Keratinocyte (primary cell): ENCODE data around the gene PTPN5. TPM values are rescaled to one million over a fixed set of nuclear protein-coding genes. Genes with fewer than 3 reads are reported as not detected.

Experiments
- DNase-seq: peaks from one replicate; pipeline ENCODE4 v3.0.0-alpha.2; 2011; ENCODE audit warnings: low read depth, missing footprints, low spot score
- FAIRE-seq: peaks from 2 replicates; lab custom pipeline; 2011; peaks lifted over from hg19 to GRCh38; lab: Jason Lieb, UNC
- H2AFZ ChIP-seq: 2 replicates; pipeline ENCODE4 v1.6.0; 2012; ENCODE audit warnings: low read length, control low read depth, inconsistent platforms; ENCODE audit not compliant: control insufficient read depth
- H3K27ac ChIP-seq: 2 replicates; pipeline ENCODE4 v1.5.1; 2011; ENCODE audit warnings: low read length; ENCODE audit not compliant: control insufficient read depth, insufficient read depth
- H3K27me3 ChIP-seq: 3 replicates; pipeline ENCODE4 v1.6.0; 2011; ENCODE audit warnings: low read length; ENCODE audit not compliant: control insufficient read depth, insufficient read depth; ENCODE audit errors: extremely low read depth
- H3K36me3 ChIP-seq, 2 experiments: 2 replicates in 1 of 2; 3 replicates in 1 of 2; pipeline ENCODE4 v1.5.1; 2011; ENCODE audit warnings: low read length in 2 of 2, mild to moderate bottlenecking in 1 of 2; ENCODE audit not compliant: control insufficient read depth in 2 of 2, insufficient read depth in 2 of 2; ENCODE audit errors: extremely low read depth in 1 of 2
- H3K4me1 ChIP-seq: 3 replicates; pipeline ENCODE4 v1.5.1; 2011; ENCODE audit warnings: low read length; ENCODE audit not compliant: control insufficient read depth, insufficient read depth; ENCODE audit errors: extremely low read depth
- H3K4me2 ChIP-seq: 3 replicates; pipeline ENCODE4 v1.6.0; 2011; ENCODE audit warnings: low read depth, low read length; ENCODE audit not compliant: control insufficient read depth, insufficient read depth; ENCODE audit errors: extremely low read depth
- H3K4me3 ChIP-seq, 3 experiments: fragments of 200-600 bp in 1 of 3; sonication (generic) in 1 of 3; 2 replicates in 2 of 3; 3 replicates in 1 of 3; pipeline ENCODE4 v1.5.1; 2011 to 2016; ENCODE audit warnings: low read length in 3 of 3, mild to moderate bottlenecking in 3 of 3, control low read depth in 2 of 3, inconsistent platforms in 1 of 3, low read depth in 1 of 3, mixed read lengths in 1 of 3, mixed run types in 1 of 3, moderate library complexity in 1 of 3; ENCODE audit not compliant: control insufficient read depth in 2 of 3, insufficient read depth in 2 of 3; ENCODE audit errors: extremely low read depth in 1 of 3
- H3K79me2 ChIP-seq: 2 replicates; pipeline ENCODE4 v1.6.0; 2012; ENCODE audit warnings: low read length; ENCODE audit not compliant: control insufficient read depth, insufficient read depth
- H3K9ac ChIP-seq: 3 replicates; pipeline ENCODE4 v1.6.0; 2011; ENCODE audit warnings: low read length; ENCODE audit not compliant: control insufficient read depth, insufficient read depth; ENCODE audit errors: extremely low read depth
- H3K9me1 ChIP-seq: 3 replicates; pipeline ENCODE4 v1.6.0; 2011; ENCODE audit warnings: low read length; ENCODE audit not compliant: control insufficient read depth, insufficient read depth; ENCODE audit errors: extremely low read depth
- H3K9me3 ChIP-seq: 2 replicates; pipeline ENCODE4 v1.5.1; 2012; ENCODE audit warnings: low read depth, low read length; ENCODE audit not compliant: control insufficient read depth
- H4K20me1 ChIP-seq: 3 replicates; pipeline ENCODE4 v1.6.0; 2011; ENCODE audit warnings: low read length; ENCODE audit not compliant: control insufficient read depth, insufficient read depth; ENCODE audit errors: extremely low read depth
- CTCF ChIP-seq, 3 experiments: IDR thresholded peaks in 1 of 3; conservative IDR thresholded peaks in 1 of 3; optimal IDR thresholded peaks in 1 of 3; 2 replicates in 2 of 3; 3 replicates in 1 of 3; pipeline versions ENCODE3 to v1.5.1; 2011; ENCODE audit warnings: low read length in 3 of 3, mild to moderate bottlenecking in 3 of 3, moderate library complexity in 2 of 3, control low read depth in 1 of 3, inconsistent platforms in 1 of 3; ENCODE audit not compliant: insufficient read depth in 2 of 3; ENCODE audit errors: extremely low read depth in 1 of 3
- EZH2 ChIP-seq: IDR thresholded peaks from one replicate; pipeline ENCODE4 v1.6.1; 2012; ENCODE audit warnings: inconsistent platforms, mild to moderate bottlenecking, low read length, moderate library complexity
- dilution Hi-C: fragments of 300-500 bp; cut with MboI; formaldehyde crosslinking; loops from one replicate; pipeline ENCODE4 v1.7.0; 2020; ENCODE audit warnings: low sequenced_read_pairs; ENCODE audit not compliant: extremely low pct_ligation_motif_present
- polyA plus RNA-seq, 5 experiments: library from polyadenylated mRNA; depleted of rRNA in 3 of 5; stranded (reverse) in 3 of 5; stranded (forward) in 1 of 5; unstranded in 1 of 5; fragments of >200 nt; gene quantifications; 1 replicate in 1 of 5; 2 replicates in 3 of 5; 3 replicates in 1 of 5; pipeline versions ENCODE4 v1.2.1 to v1.2.3, GENCODE V29; 2011 to 2012; ENCODE audit warnings: missing spikeins in 2 of 5, low read depth in 1 of 5, low replicate concordance in 1 of 5

PTPN5 gene
- polyA plus RNA-seq, 1 donor (not counting 4 experiments of a cell fraction or from before 2014, with no cell fraction given) = not detected

GRCh38 chr11:18730020-18730419 is 61.6 kb downstream of the PTPN5 start:
- FAIRE-seq (no peak), DNase-seq (no peak)
- dilution Hi-C loops = no loop called here
- Histone ChIP-seq H2AFZ (no peak overlapping the region), H3K9ac (no peak overlapping the region), H3K4me1 (no peaks in the 10 kb centered on the region), H3K9me1 (no peaks in the 10 kb centered on the region), H3K9me3 (no peaks in the 10 kb centered on the region), H3K79me2 (no peaks in the 10 kb centered on the region), H3K27ac (no peak overlapping the region), H3K4me2 (no peak overlapping the region), H3K27me3 (no peaks in the 10 kb centered on the region), H3K36me3 (no peaks in the 10 kb centered on the region), H4K20me1 (no peaks in the 10 kb centered on the region), H3K4me3 (no peak overlapping the region)
- TF ChIP-seq CTCF (optimal IDR thresholded peaks at IDR 0.05 in 1 of 3, IDR thresholded peaks at IDR 0.05 in 1 of 3, conservative IDR thresholded peaks at IDR 0.05 in 1 of 3; ENCODE audit: extremely low read depth in 1 of 3, insufficient read depth in 2 of 3, low read length in 3 of 3) (no peak), EZH2 (no peak)

- H3K27ac ChIP-seq = no peak overlapping the region
- H3K9me1 ChIP-seq = no peaks in the 10 kb centered on the region
- DNase-seq (no peak), FAIRE-seq (no peak)
- H3K36me3 ChIP-seq = no peaks in the 10 kb centered on the region
- no peak overlapping the region for H2AFZ ChIP-seq
- H3K9ac ChIP-seq = no peak overlapping the region
- H4K20me1 ChIP-seq = no peaks in the 10 kb centered on the region
- H3K4me1 ChIP-seq = peaks cover 2% of the 10 kb centered on the region
- TF ChIP-seq CTCF (optimal IDR thresholded peaks at IDR 0.05 in 1 of 3, IDR thresholded peaks at IDR 0.05 in 1 of 3, conservative IDR thresholded peaks at IDR 0.05 in 1 of 3; ENCODE audit: extremely low read depth in 1 of 3, insufficient read depth in 2 of 3, low read length in 3 of 3) (no peak), EZH2 (no peak)
- H3K4me3 ChIP-seq = no peak overlapping the region
- H3K9me3 ChIP-seq = no peaks in the 10 kb centered on the region
- no peaks in the 10 kb centered on the region for H3K79me2 ChIP-seq
- dilution Hi-C loops = no loop called here
- no peaks in the 10 kb centered on the region for H3K27me3 ChIP-seq
- no peak overlapping the region for H3K4me2 ChIP-seq
These were observed 62.2 kb downstream of the PTPN5 start for GRCh38 chr11:18729426-18729825.
